Vagina (tissue), 2 donors: ENCODE results near the gene MYLK. TPM values are rescaled to one million over a fixed set of nuclear protein-coding genes. Genes with fewer than 3 reads are reported as not detected.

Experiments
- DNase-seq, 2 donors: peaks; one replicate each; pipeline ENCODE4 v3.0.0-alpha.2; 2017; ENCODE audit errors: extremely low spot score in 2 of 2
- H3K27ac ChIP-seq: fragments of 200-600 bp; sonication (generic); one replicate; pipeline ENCODE4 v1.5.1; 2019
- H3K27me3 ChIP-seq: fragments of 200-600 bp; sonication (generic); one replicate; pipeline ENCODE4 v1.5.1; 2019
- H3K36me3 ChIP-seq, 2 donors: fragments of 200-600 bp; sonication (generic); one replicate each; pipeline ENCODE4 v1.5.1; 2017 to 2019
- H3K4me1 ChIP-seq: fragments of 200-600 bp; sonication (generic); one replicate; pipeline ENCODE4 v1.5.1; 2019
- H3K4me3 ChIP-seq, 2 donors: fragments of 200-600 bp; sonication (generic); 1 replicate in 1 of 2; 2 replicates in 1 of 2; pipeline ENCODE4 v1.5.1; 2016 to 2019
- H3K9me3 ChIP-seq: fragments of 200-600 bp; sonication (generic); one replicate; pipeline ENCODE4 v1.5.1; 2019
- POLR2A ChIP-seq, 2 donors: fragments of 450-650 bp; IDR thresholded peaks; one replicate each; pipeline ENCODE4 v1.6.1; 2017; ENCODE audit warnings: antibody characterized with exemption in 2 of 2, mild to moderate bottlenecking in 2 of 2, moderate library complexity in 2 of 2
- POLR2AphosphoS5 ChIP-seq, 2 donors: sonication (generic); formaldehyde crosslinking; IDR thresholded peaks; one replicate each; pipeline ENCODE4 v1.9.0; 2017; ENCODE audit warnings: antibody characterized with exemption in 2 of 2, mild to moderate bottlenecking in 2 of 2, low read depth in 1 of 2; ENCODE audit not compliant: insufficient read depth in 1 of 2
- intact Hi-C: fragments of 100-400 bp; cut with DNase I; formaldehyde crosslinking; loops from one replicate; pipeline ENCODE4 v1.15.1; 2023
- total RNA-seq: library from RNA; depleted of rRNA; stranded (reverse); fragments of >200 nt; gene quantifications from one replicate; pipeline ENCODE4 v1.2.3, GENCODE V29; 2016
- TF ChIP-seq, protein P1 (sequence below), 3 experiments: fragments of 450-650 bp in 2 of 3; fragments of 200-600 bp in 1 of 3; sonication (generic) in 1 of 3; IDR thresholded peaks; one replicate each; pipeline ENCODE4 v1.5.1; 2017 to 2019; ENCODE audit warnings: antibody characterized with exemption in 3 of 3, mild to moderate bottlenecking in 2 of 3, moderate library complexity in 2 of 3

Gene MYLK
- total RNA-seq, 1 donor from 2014 or later: 352 TPM

DNA sequence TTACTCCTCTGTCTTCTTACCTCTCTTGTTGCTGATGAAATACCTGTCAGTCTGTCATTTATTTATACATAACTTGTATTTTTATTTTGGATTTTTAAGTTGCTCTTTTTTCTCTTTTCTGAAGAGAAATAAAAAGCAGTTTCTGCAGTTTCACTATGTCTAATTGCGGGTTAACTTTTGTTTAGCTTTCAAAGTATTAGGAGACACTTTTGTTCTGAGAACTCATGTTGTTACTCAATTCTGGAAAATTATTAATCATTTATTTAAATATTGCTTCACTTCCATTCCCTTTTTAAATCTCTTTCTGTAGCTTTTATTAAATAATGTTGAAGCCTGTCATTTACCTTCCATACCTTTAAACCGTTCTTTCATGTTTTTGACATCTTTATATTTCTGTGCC, 29.2 kb downstream of the MYLK start:
- no peaks in the 10 kb centered on the region for H3K4me1 ChIP-seq
- no peaks in the 10 kb centered on the region for H3K27me3 ChIP-seq
- H3K4me3 ChIP-seq: no peak overlapping the region
- H3K27ac ChIP-seq: no peak overlapping the region
- H3K36me3 ChIP-seq: no peaks in the 10 kb centered on the region
- intact Hi-C loops: no loop called here
- H3K9me3 ChIP-seq: no peaks in the 10 kb centered on the region
- no peak for DNase-seq
- no peak for TF ChIP-seq POLR2AphosphoS5 (IDR thresholded peaks at IDR 0.05; ENCODE audit: insufficient read depth in 1 of 2, low read depth in 1 of 2)
- TF ChIP-seq, protein P1, sequence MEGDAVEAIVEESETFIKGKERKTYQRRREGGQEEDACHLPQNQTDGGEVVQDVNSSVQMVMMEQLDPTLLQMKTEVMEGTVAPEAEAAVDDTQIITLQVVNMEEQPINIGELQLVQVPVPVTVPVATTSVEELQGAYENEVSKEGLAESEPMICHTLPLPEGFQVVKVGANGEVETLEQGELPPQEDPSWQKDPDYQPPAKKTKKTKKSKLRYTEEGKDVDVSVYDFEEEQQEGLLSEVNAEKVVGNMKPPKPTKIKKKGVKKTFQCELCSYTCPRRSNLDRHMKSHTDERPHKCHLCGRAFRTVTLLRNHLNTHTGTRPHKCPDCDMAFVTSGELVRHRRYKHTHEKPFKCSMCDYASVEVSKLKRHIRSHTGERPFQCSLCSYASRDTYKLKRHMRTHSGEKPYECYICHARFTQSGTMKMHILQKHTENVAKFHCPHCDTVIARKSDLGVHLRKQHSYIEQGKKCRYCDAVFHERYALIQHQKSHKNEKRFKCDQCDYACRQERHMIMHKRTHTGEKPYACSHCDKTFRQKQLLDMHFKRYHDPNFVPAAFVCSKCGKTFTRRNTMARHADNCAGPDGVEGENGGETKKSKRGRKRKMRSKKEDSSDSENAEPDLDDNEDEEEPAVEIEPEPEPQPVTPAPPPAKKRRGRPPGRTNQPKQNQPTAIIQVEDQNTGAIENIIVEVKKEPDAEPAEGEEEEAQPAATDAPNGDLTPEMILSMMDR (IDR thresholded peaks at IDR 0.05): no peak
- TF ChIP-seq POLR2A (IDR thresholded peaks at IDR 0.05): no peak

DNA sequence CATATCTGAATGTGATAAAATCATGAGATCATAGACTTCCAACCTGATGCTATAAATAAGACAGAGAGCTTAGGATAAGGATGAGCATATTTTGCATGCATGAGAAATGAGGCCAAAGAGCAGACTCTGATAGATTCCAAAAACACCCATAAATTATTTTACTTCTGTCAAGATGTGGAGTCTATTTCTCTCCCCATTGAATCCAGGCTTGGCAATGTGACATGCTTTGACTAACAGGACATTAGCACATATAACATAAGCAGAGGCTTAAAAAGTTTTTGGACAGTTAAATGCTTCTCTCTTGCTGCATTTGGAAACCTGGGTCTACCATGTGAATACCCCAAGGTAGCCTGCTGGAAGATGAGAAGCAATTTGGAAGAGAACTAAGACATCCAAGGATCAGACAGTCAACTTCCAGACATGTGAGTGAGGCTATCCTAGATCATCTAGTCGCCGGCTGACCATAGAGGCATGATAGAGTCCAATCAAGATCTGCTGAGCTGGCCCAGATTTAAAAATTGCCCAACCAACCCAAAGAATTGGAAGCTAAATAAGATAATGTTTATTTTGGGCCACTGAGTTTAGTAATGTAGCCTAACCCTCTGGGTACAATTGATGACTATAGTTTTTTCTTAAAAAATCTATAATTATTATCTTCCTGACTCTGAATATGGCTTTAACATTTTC, 30.3 kb downstream of the MYLK start:
- intact Hi-C loops: no loop called here
- H3K9me3 ChIP-seq: no peaks in the 10 kb centered on the region
- no peaks in the 10 kb centered on the region for H3K4me1 ChIP-seq
- H3K36me3 ChIP-seq: no peaks in the 10 kb centered on the region
- H3K27ac ChIP-seq: no peak overlapping the region
- no peak overlapping the region for H3K4me3 ChIP-seq
- H3K27me3 ChIP-seq: no peaks in the 10 kb centered on the region
- TF ChIP-seq, protein P1 (IDR thresholded peaks at IDR 0.05): no peak
- no peak for TF ChIP-seq POLR2AphosphoS5 (IDR thresholded peaks at IDR 0.05; ENCODE audit: insufficient read depth in 1 of 2, low read depth in 1 of 2)
- no peak for TF ChIP-seq POLR2A (IDR thresholded peaks at IDR 0.05)
- no peak for DNase-seq

DNA sequence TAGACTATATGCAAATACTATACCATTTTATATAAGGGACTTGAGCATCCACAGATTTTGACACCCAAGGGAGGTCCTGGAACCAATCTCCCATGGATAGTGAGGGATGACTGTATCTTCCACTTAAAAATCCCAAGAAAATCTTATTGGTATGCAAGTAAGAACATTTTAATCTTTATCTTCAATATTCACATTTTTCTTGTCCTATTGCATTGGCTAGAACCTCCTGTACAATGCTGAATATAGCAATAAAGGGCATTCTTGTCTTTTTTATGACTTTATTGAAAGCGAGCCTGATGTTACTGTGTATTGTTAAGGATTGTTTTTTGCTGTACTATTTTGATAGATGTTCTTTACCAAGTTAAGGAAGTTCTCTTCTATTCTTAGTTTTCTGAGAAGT, 36.9 kb downstream of the MYLK start:
- Histone ChIP-seq H3K4me1 (no peaks in the 10 kb centered on the region), H3K9me3 (peaks cover 11% of the 10 kb centered on the region), H3K27ac (no peak overlapping the region), H3K4me3 (no peak overlapping the region), H3K36me3 (no peaks in the 10 kb centered on the region), H3K27me3 (no peaks in the 10 kb centered on the region)
- intact Hi-C loops: no loop called here
- TF ChIP-seq, protein P1 (IDR thresholded peaks at IDR 0.05): no peak
- no peak for TF ChIP-seq POLR2A (IDR thresholded peaks at IDR 0.05)
- TF ChIP-seq POLR2AphosphoS5 (IDR thresholded peaks at IDR 0.05; ENCODE audit: insufficient read depth in 1 of 2, low read depth in 1 of 2): no peak
- DNase-seq: no peak

DNA sequence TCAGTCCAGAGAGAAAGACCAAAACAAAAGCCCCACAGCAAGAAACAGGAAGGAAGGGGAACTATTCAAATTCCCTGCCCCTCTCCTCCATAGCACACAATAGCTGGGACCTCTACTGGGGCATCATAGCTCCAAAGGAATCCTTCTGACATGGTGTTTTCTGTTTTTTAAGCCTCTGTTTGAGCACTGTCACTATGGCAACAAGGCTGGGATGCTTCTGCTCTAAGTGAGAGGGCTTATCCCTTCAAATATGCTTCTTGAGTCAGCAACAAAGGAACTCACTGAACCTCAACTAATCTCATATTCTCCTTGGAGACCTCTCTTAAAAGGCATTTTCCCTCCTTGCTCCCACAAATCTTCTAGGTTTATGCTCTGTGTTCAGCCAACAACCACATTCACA, 40.5 kb downstream of the MYLK start:
- intact Hi-C loops: no loop called here
- H3K4me1 ChIP-seq: no peaks in the 10 kb centered on the region
- no peak overlapping the region for H3K4me3 ChIP-seq
- no peaks in the 10 kb centered on the region for H3K27me3 ChIP-seq
- DNase-seq: no peak
- TF ChIP-seq POLR2A (IDR thresholded peaks at IDR 0.05): no peak
- TF ChIP-seq, protein P1 (IDR thresholded peaks at IDR 0.05): no peak
- TF ChIP-seq POLR2AphosphoS5 (IDR thresholded peaks at IDR 0.05; ENCODE audit: insufficient read depth in 1 of 2, low read depth in 1 of 2): no peak
- no peaks in the 10 kb centered on the region for H3K36me3 ChIP-seq
- peaks cover 11% of the 10 kb centered on the region for H3K9me3 ChIP-seq
- H3K27ac ChIP-seq: no peak overlapping the region

DNA sequence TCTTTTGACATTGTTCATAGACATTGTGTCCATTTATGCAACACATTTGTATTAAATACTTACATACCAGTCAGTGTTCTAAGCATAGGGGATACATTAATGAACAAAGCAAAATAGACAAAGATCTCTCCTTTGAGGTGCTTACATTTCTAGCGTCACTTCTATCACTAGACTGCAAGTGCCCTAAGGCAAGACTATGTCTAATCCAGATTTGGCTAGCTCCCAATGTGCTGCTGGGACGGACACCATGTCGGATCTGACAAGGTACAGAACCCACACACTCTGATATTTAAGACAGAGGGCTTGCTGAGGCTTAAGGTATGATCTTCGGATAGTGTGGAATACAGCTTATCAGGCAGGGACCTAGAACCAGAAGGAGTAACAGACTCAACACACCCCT, 41.4 kb downstream of the MYLK start:
- Histone ChIP-seq H3K9me3 (peaks cover 10% of the 10 kb centered on the region), H3K4me3 (no peak overlapping the region), H3K4me1 (no peaks in the 10 kb centered on the region), H3K27me3 (no peaks in the 10 kb centered on the region), H3K27ac (no peak overlapping the region), H3K36me3 (no peaks in the 10 kb centered on the region)
- DNase-seq: no peak
- no peak for TF ChIP-seq POLR2AphosphoS5 (IDR thresholded peaks at IDR 0.05; ENCODE audit: insufficient read depth in 1 of 2, low read depth in 1 of 2)
- TF ChIP-seq, protein P1 (IDR thresholded peaks at IDR 0.05): no peak
- TF ChIP-seq POLR2A (IDR thresholded peaks at IDR 0.05): no peak
- intact Hi-C loops: no loop called here
